ENCODE measurements around the gene WDFY4.

DNA sequence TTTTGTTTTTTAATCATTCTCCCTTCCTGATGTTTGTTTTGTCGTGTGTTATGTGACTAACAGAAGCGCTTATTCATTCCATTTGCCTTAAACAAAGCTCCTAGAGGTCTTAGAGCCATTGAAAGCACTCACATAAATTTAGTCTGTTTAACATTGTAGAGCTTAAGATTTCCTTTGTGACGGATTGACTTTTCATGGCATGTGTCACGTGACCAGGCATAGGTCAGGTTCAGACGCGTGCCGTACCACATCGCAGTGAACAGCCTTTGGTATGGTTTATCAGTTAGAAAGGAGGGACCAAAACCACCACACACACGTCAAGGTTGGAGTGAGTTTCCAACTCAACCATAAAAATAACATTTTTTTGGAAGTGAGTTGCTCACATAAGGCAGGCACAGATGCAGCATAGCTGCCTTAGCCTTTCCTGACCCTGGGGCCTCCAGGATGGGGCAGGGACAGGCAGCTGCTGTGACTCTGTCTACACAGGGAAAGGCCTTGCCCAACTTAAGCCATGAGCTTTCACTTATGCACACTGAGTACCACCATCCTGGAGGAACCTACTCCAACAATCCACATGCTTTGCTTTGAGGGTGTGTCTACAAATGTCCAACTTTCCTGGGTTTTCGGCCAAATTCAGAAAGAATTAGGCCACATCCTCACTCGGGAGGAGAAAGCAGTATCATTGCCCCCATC lies 55.5 kb downstream of the WDFY4 start:
- TF ChIP-seq, protein P1, sequence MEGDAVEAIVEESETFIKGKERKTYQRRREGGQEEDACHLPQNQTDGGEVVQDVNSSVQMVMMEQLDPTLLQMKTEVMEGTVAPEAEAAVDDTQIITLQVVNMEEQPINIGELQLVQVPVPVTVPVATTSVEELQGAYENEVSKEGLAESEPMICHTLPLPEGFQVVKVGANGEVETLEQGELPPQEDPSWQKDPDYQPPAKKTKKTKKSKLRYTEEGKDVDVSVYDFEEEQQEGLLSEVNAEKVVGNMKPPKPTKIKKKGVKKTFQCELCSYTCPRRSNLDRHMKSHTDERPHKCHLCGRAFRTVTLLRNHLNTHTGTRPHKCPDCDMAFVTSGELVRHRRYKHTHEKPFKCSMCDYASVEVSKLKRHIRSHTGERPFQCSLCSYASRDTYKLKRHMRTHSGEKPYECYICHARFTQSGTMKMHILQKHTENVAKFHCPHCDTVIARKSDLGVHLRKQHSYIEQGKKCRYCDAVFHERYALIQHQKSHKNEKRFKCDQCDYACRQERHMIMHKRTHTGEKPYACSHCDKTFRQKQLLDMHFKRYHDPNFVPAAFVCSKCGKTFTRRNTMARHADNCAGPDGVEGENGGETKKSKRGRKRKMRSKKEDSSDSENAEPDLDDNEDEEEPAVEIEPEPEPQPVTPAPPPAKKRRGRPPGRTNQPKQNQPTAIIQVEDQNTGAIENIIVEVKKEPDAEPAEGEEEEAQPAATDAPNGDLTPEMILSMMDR (IDR thresholded peaks at IDR 0.05): no peak
- TF ChIP-seq, protein P2, sequence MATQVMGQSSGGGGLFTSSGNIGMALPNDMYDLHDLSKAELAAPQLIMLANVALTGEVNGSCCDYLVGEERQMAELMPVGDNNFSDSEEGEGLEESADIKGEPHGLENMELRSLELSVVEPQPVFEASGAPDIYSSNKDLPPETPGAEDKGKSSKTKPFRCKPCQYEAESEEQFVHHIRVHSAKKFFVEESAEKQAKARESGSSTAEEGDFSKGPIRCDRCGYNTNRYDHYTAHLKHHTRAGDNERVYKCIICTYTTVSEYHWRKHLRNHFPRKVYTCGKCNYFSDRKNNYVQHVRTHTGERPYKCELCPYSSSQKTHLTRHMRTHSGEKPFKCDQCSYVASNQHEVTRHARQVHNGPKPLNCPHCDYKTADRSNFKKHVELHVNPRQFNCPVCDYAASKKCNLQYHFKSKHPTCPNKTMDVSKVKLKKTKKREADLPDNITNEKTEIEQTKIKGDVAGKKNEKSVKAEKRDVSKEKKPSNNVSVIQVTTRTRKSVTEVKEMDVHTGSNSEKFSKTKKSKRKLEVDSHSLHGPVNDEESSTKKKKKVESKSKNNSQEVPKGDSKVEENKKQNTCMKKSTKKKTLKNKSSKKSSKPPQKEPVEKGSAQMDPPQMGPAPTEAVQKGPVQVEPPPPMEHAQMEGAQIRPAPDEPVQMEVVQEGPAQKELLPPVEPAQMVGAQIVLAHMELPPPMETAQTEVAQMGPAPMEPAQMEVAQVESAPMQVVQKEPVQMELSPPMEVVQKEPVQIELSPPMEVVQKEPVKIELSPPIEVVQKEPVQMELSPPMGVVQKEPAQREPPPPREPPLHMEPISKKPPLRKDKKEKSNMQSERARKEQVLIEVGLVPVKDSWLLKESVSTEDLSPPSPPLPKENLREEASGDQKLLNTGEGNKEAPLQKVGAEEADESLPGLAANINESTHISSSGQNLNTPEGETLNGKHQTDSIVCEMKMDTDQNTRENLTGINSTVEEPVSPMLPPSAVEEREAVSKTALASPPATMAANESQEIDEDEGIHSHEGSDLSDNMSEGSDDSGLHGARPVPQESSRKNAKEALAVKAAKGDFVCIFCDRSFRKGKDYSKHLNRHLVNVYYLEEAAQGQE (IDR thresholded peaks at IDR 0.05; ENCODE audit: insufficient read depth in 1 of 2, low read depth in 2 of 2, low read length in 1 of 2): no peak
- TF ChIP-seq POLR2AphosphoS5 (IDR thresholded peaks at IDR 0.05; ENCODE audit: low read depth, low read length): no peak
